A673 (cell line): ENCODE data around the gene RTEL1.

ENCODE experiments used
- EZH2 ChIP-seq: fragments of 200-600 bp; sonication (generic); IDR thresholded peaks from 2 replicates; pipeline ENCODE4 v1.6.1; 2017; ENCODE audit warnings: borderline replicate concordance, low read depth, mild to moderate bottlenecking, mixed read lengths, antibody characterized with exemption, low read length; ENCODE audit not compliant: poor library complexity, severe bottlenecking
- TF ChIP-seq, protein P1 (sequence below): fragments of 300-800, 200-600 bp; sonication (generic); conservative IDR thresholded peaks from 2 replicates; pipeline ENCODE4 v1.5.1; 2017; ENCODE audit warnings: low read depth, mild to moderate bottlenecking, antibody characterized with exemption, low read length, moderate library complexity, mixed read lengths

DNA sequence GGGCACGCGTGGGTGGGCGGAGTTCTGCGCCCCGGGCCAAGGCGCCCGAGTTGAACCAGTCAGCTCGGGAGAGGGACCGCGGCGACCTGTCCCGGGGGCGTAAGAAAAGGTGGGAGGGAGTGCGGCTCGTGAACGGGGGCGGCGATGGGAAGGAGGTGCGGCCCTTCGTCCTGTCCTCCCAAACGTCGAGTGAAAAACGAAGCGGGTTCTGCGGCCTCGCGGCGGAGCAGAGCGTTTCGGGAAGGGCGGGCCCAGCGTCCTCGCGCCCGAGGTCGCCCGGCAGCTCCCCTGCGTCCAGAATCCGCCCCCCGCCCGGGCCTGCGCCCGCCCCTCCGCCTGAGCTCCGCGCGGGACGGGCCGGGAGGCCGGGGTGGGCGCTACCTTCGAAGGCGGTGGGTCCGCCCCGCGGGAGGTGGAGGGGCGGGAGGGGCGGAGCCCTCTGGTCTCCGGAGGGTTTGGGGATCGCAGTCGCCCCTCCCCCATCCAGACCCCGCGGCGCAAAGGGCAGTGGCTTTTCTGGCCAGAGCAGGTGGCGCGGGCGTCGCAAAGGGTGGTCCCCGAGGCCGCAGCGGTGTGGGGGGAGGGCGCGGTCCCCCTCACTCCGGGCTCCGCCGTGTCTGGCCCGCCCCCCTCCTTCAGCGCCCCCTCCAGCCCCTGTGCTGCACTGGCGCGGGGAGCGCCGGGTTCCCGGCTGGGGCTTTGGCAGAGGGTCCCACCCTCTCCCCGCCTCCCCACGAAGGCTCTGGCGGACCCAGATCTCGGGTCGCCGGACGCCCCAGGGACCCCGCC lies 5.7 kb upstream of the RTEL1 start:
- TF ChIP-seq, protein P1, sequence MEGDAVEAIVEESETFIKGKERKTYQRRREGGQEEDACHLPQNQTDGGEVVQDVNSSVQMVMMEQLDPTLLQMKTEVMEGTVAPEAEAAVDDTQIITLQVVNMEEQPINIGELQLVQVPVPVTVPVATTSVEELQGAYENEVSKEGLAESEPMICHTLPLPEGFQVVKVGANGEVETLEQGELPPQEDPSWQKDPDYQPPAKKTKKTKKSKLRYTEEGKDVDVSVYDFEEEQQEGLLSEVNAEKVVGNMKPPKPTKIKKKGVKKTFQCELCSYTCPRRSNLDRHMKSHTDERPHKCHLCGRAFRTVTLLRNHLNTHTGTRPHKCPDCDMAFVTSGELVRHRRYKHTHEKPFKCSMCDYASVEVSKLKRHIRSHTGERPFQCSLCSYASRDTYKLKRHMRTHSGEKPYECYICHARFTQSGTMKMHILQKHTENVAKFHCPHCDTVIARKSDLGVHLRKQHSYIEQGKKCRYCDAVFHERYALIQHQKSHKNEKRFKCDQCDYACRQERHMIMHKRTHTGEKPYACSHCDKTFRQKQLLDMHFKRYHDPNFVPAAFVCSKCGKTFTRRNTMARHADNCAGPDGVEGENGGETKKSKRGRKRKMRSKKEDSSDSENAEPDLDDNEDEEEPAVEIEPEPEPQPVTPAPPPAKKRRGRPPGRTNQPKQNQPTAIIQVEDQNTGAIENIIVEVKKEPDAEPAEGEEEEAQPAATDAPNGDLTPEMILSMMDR, result peak; percentile 43
- no peak for TF ChIP-seq EZH2
